HG02981 (cell line): ENCODE results near the gene NUDT21.
"Not testable (repeated sequence)": the region's sequence is repeated elsewhere in the genome, so short reads cannot be mapped to it uniquely, and the experiment has no call there.

ENCODE experiments used
- ATAC-seq: cut with Tn5 transposase; IDR thresholded peaks from one replicate; pipeline ENCODE4 v1.9.1; 2021; ENCODE audit warnings: mild to moderate bottlenecking, moderate library complexity; ENCODE audit not compliant: unreplicated experiment

The NUDT21 gene

DNA sequence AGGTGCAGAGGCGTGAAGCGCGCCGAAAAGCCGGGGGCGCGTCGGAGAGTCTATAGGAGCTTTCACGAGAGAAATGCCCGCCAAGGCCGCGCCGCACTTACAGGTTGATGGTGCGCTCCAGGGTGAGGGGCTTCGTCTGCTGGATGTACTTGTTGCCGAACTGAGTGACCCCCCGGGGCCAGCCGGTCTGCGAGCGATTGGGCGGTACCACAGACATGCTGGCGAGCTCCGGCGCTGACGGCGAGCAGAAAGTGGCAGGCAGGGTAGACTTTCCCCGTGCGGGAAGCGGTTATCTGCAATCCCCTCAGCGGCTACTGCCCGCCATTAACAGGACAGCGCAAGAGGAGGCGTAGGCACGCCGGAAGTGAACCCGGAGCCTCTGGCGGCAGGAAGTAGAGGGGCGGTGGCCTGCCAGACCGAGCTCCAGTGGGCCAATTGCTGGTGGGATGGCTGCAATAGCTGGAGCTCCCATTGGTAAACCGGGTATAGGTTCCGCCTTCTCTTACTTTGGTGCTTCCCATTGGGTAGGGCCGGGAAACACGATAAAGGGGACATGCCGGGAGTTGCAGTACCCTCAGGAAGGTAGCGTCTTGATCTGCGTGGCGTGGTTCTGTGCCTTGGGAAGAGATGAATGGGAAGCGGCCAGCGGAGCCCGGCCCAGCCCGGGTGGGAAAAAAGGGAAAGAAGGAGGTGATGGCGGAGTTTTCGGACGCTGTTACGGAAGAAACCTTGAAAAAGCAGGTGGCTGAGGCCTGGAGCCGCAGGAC lies at the start of gene NUDT21, which contains the start of gene OGFOD1:
Gene NUDT21 (minus strand): TSS at position 347 of the 767 bp plus-strand sequence. CDS start 130 bp downstream, at position 217.
Gene OGFOD1 (plus strand): TSS at position 569 of the 767 bp plus-strand sequence. CDS start 59 bp downstream, at position 628.
- ATAC-seq, result peak; percentile 98

DNA sequence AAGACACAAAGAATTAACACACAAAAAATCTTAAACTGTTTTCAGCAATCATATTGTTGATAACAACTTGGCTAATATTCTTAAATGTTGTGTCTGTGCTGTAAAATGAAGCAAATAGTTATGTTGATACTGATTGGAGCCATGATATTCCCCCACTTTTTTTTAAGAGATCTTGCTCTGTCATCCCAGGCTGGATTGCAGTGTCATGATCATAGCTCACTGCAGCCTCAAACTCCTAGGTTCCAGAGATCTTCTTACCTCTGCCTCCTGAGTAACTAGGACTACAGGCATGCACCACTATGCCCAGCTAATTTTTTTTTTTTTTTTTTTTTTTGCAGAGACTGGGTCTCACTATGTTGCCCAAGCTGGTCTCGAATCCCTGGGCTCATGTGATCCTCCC lies 42.7 kb upstream of the NUDT21 start:
- no peak for ATAC-seq

DNA sequence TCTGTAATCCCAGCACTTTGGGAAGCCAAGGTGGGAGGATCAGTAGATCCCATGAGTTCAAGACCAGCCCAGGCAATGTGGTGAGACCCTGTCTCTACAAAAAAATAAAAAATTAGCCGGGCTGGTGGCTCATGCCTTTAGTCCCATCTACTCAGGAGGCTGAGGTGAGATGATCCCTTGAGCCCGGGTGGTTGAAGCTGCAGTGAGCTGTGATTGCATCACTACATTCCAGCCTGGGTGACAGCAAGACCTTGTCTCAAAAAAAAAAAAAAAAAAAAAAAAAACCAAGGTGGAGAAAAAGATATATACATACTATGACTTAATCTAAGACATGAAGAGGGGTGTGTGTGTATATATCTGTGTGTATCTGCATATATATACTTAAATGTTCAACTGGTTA lies 42.0 kb upstream of the NUDT21 start:
- no peak for ATAC-seq

DNA sequence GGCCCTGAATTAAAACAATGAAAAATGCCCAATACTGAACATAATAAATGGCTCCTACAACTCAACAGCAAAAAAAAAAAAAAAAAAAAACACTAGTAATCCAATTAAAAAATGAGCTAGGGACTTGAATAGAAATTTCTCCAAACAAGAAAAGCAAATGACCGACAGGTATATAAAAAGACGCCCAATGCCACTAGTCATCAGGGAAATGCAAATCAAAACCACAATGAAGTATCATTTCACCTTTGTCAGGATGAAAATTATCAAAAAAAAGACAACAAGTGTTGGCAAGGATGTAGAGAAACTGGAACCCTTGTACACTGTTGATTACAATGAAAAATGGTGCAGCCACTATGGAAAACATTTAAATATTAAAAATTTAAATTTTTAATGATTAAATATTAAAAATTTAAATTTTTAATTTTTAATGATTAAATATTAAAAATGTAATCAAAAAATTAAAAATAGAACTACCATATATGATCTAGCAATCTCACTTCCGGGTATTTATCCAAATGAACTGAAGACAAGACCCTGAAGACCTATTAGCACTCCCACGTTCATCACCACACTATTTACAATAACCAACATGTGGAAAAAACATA lies 40.6 kb upstream of the NUDT21 start:
- no peak for ATAC-seq

DNA sequence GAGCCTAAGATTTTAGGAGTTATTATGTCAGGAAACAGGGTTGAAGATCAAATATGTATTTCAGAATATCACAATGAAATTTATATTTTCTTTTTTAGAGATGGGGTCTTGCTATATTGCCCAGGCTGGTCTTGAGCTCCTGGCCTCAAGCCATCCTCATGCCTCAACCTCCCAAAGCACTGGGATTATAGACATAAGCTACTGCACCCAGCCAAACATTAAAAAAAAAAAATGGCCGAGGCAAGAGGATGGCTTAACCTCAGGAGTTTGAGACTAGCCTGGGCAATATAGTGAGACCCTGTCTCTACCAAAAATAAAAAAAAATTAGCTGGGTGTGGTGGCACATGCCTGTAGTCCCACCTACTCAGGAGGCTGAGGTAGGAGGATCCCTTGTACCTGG lies 37.7 kb upstream of the NUDT21 start:
- not testable (repeated sequence) for ATAC-seq

DNA sequence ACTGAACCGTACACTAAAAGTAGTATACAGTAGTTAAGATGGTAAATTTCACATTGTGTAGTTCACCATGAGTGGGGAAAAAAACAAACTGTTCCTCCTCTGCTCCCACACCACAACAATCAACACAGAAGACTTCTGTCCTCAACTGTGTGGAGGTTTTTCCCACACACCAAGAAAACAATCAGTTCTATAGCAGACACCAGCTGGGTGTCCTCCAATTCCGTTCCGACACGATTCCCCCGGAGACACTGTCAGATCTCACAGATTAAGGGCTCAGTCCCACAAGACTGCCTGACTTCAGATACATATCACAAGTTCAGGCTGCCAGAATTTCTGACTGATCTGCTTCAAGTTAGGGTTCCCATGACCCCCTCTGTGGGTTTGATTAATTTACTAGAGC lies 36.9 kb upstream of the NUDT21 start:
- ATAC-seq, result no peak

DNA sequence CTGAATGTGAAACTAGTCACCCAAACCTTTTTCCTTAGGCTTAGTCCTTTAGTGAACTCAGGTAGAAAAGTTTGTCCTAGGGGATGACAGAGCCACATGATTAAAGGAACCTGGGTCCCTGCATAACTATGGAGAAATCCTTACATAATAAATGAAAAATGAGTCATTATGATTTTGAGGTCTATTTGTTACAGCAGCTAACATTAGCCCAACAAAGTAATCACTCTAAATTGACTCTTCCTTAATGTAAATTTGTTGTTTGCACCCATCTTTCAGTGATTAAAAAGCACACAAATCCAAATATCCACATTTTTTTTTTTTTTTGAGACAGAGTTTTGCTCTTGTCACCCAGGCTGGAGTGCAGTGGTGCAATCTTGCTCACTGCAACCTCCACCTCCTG lies 32.3 kb upstream of the NUDT21 start:
- no peak for ATAC-seq

DNA sequence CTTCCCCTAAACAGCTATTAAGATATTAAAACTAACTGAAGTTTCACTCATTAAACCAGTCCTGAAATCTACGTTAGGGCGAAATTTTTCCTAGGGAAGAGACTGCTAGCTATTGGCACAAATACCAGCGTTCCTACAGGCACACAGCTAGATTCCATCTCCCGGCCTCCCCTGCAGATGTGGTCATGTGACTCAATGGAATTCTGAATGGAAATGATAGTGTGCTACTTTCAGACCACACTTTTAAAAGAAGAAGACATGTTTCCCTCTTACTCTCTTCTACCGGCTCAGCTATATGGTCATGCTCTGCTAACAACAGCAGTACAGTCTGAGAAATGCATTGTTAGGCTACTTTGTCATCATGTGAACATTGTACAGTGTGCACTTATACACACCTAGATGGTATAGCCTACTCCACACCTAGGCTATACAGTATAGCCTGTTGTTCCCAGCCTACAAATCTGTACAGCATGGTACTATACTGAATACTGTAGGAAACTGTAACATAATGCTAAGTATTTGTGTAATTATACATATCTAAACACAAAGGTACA lies 31.6 kb upstream of the NUDT21 start:
- no peak for ATAC-seq

DNA sequence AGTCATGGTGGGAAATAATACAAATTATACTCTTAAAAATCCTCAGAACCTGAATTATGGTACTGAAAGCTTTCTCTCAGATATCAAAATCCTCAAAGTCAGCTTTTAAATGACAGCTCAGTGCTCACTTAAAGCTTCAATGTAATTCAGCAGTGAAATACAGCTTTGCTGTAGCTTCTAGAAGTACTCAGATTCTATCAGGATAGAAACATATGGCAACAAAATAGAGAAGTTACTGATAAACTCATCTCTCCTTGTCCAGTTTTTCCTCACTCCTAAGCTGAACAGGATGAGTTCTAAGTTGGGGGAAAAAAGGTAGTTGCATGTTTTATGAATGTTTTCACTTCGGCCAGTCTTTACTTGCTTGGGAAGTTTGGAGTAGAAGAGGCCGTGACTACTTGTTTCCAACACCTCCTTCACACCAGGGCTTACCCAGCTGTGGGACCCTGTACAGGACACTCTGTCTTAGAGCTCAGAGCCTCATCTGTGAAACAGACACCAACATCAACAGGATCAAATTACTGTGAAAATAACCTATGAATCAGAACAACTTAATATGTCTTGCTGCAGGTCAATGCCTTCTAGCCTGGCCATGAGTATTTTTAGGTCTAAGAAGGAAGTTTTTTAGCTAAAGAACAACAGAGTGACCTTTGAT lies 30.5 kb upstream of the NUDT21 start:
- ATAC-seq, result no peak

DNA sequence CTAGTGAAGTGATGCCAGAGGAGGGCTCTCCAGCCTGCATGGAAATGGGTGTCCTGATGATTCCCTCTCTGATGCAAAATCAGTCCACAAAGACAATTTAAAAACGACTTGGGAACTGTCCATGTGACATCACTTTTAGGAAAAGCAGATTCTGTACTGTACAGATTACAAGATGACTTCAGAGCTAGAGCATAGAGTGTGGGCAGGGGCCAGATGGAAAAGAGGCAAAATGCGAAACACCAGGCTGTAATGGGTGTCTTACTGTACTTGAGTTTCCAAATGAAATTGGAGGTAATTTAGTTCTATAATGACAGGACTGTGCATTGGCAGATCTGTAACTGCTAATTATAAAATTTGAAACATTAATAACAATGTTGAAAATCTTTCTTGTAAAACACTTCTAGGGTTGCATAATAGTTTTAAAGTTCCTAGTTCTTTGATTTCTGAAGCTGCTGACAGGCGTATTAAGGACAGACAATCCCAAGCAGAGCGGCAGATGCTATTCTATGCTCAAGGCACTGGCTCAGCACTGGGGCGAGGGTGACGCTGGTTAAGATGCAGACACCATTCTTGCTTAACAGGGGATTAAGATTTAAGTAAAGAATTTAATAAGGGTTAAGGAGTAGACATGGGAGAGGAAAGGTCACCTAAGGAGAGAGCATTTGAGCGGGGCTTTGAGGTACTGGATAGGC lies 29.8 kb upstream of the NUDT21 start:
- ATAC-seq, result no peak

DNA sequence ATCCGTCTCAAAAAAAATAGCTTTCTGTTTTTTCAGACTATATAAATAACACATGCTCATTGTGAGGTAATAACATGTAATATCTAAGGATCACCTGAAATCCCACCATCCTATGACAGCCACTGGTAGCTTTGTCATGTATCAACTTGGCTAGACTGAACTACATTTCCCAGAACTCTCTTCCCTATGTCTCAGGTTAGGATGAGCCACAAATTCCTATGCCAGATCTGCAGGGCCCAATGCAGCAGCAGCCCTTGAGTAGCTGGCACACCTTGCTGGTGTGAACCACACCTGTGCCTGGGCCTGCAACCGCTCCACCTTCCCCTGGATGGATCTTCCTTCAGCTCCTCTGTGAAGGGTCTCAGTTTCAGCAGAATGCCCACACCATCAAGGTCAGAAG lies 28.3 kb upstream of the NUDT21 start:
- ATAC-seq, result no peak

DNA sequence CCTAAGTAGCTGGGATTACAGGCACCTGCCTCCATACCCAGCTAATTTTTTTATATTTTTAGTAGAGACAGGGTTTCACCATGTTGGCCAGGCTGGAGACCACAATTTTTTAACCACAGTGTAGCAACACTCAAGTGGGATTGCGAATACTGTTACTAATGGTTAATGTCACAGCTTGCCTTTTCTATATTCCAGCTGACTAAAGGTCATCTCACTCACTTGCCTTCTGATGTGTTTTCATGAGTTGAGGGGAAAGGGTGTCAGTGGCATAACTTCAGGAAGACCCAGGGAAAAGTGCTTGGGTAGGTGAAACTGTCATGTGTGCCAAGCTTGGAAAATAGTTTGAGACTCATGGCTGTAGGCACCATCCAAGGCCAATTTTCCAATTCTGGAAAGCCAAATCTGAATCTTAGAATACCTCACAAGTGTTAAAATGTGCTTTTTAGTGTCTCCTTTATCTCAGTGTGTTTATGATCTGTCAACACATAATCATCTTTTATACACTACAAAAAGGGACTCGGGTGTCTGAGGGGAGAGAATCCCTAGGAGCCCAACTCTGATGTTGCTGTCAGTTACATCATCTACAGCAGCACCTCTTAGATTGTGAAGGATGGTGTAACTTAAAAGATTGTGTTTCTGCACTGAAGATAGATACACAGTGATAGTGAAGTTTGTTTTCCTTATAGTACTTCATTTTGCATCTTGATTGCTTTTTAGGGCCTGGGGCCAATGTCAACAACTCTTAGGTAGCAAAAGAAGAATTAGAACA lies 27.3 kb upstream of the NUDT21 start:
- ATAC-seq, result no peak

DNA sequence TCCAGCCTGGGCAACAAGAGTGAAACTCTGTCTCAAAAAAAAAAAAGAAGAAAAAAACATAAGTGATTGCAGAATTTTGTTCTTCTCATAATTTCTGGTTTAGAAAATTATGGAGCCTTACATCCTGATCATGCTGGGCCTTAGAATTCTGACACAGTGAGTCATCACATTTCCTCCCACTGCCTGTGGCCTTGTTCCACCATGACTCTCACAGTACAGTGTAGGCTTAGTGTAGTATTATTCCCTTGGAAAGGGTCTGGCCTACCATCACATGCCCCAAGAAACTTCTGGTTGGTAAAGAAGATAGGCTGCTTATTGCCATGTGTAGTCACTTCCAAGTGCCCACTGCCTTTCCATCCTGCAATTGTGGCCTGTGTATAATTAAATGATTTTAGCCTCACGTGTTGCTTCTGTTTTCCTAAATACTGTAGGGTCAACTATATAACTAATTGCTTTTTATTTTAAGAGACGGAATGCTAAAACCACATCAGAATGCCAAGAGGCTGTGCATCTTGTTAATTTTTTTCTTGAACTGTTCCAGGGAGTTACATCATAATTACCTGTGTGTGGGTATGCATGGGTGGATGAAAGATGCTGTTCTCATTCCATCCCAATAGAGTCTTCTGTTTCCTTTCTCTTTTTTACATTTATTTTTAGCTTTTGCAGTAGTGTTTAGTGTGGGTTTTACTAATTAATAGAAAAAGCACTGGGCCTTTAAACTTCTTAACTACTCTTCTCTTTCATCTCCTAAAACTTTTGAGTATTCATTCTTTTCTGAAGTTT lies 26.2 kb upstream of the NUDT21 start:
- no peak for ATAC-seq

DNA sequence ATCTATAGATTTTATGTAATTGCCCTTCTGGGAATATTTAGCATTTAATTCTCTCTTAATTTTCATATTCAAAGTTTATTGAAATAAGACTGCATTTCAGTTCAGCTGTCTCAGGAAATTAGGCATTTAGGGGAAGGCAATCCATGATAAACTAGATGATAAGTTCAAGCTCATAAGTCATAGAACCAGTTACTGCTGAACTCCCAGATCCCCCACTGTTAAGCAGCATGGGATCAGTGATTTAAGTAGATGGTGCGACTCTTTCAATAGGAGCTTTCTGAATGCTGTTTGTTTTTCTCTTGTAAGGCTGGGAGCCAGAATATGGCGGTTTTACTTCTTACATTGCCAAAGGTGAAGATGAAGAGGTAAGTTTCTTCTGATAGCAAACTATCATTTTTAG lies 24.1 kb upstream of the NUDT21 start:
- ATAC-seq, result no peak

DNA sequence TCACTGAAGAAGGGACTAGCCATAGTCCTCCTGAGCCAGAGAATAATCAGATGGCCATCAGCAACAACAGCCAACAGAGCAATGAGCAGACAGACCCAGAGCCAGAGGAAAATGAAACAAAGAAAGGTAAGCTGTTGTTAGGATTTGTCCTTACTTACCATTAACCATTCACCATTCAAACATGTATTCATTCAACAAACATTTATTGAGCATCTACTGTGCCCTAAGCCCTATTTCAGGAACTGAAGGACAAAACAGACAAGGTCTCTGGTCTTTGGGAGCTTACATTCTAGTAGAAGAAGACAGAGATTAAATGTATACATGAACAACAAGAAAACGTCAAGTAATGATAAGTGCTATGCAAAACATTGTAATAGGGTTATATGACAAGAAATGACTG lies 19.5 kb upstream of the NUDT21 start:
- ATAC-seq, result no peak

DNA sequence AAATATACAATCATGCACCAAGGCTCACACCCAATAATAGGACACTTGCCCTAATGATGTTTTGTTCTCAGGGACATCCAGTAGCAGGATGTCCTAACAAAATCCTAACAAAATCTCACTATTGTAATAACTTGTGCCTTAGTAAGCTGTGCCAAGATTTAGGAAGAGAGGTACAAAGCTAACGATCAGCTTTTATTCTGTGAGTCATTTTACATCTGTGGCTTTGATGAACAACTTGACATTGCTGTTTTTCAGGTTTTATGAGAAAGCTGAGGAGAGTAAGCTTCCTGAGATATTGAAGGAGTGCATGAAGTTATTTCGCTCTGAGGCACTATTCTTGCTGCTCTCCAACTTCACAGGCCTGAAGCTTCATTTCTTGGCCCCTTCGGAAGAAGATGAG lies 19.1 kb upstream of the NUDT21 start:
- no peak for ATAC-seq

DNA sequence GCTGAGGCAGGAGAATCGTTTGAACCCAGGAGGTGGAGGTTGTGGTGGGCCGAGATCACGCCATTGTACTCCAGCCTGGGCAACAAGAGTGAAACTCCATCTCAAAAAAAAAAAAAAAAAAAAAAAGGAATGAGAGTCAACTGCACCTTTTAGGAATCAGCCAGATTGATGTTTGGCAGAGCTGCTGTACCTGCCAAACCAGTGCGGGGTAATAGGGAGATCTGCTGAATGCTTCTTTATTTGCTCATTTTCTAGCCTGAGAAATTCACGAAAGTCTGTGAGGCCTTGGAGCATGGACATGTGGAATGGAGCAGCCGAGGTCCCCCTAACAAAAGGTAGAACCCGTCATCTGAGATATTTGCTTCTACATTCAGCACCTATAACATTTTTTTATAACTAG lies 18.6 kb upstream of the NUDT21 start:
- ATAC-seq, result no peak

DNA sequence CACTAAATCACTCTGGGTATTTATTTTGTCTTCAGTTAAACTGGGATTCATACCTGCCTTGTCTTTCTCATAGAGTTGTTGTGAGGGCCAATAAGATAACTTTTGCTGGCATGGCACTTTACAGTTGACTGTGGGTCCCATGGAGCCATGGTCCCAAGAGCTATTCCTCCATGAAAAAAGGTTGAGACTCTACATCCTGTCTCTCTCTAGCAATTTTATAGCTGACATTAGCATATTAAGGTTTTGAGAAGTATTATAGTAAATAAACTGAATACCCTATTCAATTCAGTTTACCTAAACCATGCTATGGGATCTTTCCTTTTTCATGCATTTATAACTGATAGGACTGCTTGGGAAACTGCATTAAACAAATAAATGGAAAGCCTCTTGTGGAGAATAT lies 17.7 kb upstream of the NUDT21 start:
- no peak for ATAC-seq

DNA sequence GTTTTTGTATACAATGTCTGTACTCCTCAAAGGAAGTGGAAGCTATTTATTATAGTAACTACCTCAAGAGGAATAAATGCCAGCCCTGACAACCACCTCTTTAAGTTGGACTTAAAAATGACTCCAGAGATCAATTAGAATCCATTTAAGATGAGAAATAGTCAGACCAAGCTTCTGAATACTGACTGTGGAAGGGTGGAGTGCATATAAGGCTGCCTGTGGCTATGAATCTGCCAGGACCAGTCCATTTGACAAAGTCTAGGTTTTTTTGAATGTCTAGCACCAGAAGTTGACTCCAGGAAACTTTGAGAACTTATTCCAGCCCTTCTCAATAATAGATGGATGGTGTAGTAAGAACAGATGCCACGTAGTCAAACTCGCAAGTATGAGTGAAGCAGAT lies 15.2 kb upstream of the NUDT21 start:
- ATAC-seq, result no peak

DNA sequence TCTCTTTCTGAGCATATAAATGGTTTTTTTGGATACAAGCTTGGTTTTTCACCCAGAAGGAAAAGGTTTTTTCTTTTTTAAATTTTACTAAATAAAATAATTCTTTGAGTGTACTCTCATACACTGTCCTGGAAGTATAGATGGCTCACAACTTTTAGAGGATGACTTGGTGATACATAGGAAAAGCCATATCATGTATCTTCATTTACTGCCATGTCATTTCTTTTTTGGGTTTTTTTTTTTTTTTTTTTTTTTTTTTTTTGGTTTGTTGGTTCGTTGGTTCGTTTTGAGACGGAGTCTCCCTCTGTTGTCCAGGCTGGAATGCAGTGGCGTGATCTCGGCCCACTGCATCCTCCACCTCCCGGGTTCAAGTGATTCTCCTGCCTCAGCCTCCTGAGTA lies 12.0 kb upstream of the NUDT21 start:
- ATAC-seq, result no peak
